ENCODE results near the gene TAF3.

DNA sequence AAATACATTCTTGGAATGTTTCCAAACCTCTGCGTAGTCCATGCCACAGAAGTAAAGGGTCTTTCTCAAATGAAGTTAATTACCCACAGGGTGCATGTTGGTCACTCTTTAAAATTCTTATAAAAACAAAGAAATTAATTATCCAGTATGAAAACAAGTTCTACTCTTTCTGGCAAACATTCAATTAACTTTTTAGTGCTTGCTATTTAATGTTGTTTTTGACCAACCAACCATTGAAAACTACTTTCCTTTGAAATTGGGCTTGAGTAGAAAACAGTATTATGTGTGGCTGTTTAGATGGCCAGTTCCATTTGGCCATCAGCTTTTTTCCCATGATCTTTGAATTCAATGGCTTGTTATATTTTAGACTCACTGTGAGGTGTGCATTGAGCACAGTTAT is 83.0 kb downstream of the TAF3 start:
- TF ChIP-seq REST (IDR thresholded peaks at IDR 0.05; ENCODE audit: insufficient read depth in 1 of 2, low read depth in 2 of 2, low read length in 1 of 2) (no peak), POLR2AphosphoS5 (IDR thresholded peaks at IDR 0.05; ENCODE audit: low read depth, low read length) (no peak), CTCF (IDR thresholded peaks at IDR 0.05) (no peak), TCF7L2 (IDR thresholded peaks at IDR 0.05; ENCODE audit: low read depth, low read length) (no peak), SIN3A (IDR thresholded peaks at IDR 0.05; ENCODE audit: borderline replicate concordance, insufficient read depth, low read depth, low read length) (no peak)

All from Panc1 (cell line).